HEK293 (cell line): ENCODE results near the gene HARS1.

Experiments used
- MEIS1 ChIP-seq: sonication (generic); formaldehyde crosslinking; IDR thresholded peaks from 2 replicates; pipeline ENCODE4 v1.8.1; 2022; ENCODE audit warnings: missing genetic modification reagents, mild to moderate bottlenecking, borderline replicate concordance
- TCF7L2 ChIP-seq: IDR thresholded peaks from 2 replicates; pipeline ENCODE4 v1.6.1; 2011; ENCODE audit warnings: low read depth, mild to moderate bottlenecking, inconsistent platforms, low read length, moderate library complexity, borderline replicate concordance
- ZBTB21 ChIP-seq: fragments of 450-650 bp; formaldehyde crosslinking; IDR thresholded peaks from 2 replicates; pipeline ENCODE4 v1.5.1; 2017; ENCODE audit warnings: missing biosample characterization, missing genetic modification characterization
- ZFP37 ChIP-seq: fragments of 450-650 bp; formaldehyde crosslinking; IDR thresholded peaks from 2 replicates; pipeline ENCODE4 v1.5.1; 2016; ENCODE audit warnings: missing biosample characterization, missing genetic modification characterization
- ZFP41 ChIP-seq: fragments of 450-650 bp; formaldehyde crosslinking; IDR thresholded peaks from 2 replicates; pipeline ENCODE4 v1.5.1; 2016; ENCODE audit warnings: missing biosample characterization, missing genetic modification characterization, borderline replicate concordance
- ZNF114 ChIP-seq: fragments of 450-650 bp; formaldehyde crosslinking; IDR thresholded peaks from 2 replicates; pipeline ENCODE4 v1.5.0; 2017; ENCODE audit warnings: missing biosample characterization, missing genetic modification characterization
- ZNF433 ChIP-seq: fragments of 450-650 bp; formaldehyde crosslinking; IDR thresholded peaks from 2 replicates; pipeline ENCODE4 v1.5.1; 2016; ENCODE audit warnings: missing biosample characterization, missing genetic modification characterization, low read depth
- TF ChIP-seq, protein P1 (sequence below): fragments of 450-650 bp; formaldehyde crosslinking; IDR thresholded peaks from 2 replicates; pipeline ENCODE4 v1.5.1; 2016; ENCODE audit warnings: missing biosample characterization, missing genetic modification characterization
- TF ChIP-seq, protein P2 (sequence below): IDR thresholded peaks from 2 replicates; pipeline ENCODE4 v1.6.1; 2011; ENCODE audit warnings: mild to moderate bottlenecking, low read depth, low read length, borderline replicate concordance
- TF ChIP-seq, protein P3 (sequence below): fragments of 450-650 bp; formaldehyde crosslinking; IDR thresholded peaks from 2 replicates; pipeline ENCODE4 v1.5.1; 2016; ENCODE audit warnings: missing biosample characterization, missing genetic modification characterization
- TF ChIP-seq, protein P4 (sequence below): fragments of 450-650 bp; formaldehyde crosslinking; IDR thresholded peaks from 2 replicates; pipeline ENCODE4 v1.5.1; 2016; ENCODE audit warnings: missing biosample characterization, missing genetic modification characterization

DNA sequence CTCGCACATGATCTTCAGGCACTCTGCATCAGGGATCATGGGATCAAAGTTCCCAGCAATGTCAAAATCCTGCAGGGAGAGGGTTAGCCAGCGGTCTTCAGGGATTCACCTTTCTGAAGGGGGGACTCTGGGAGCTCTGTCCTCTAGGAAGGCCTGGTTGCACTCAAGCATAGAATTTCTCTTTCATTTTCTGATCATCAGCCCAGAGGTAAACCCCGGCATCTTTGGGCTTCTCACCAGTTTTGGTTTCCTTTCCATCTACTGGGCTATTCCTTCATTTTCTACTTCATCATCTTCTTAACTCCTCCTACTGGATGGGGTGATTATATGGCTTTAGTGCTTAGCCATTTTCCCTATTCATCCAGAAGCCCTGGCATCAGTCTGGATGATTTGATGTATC, 13.2 kb downstream of the HARS1 start:
- TF ChIP-seq, protein P1, sequence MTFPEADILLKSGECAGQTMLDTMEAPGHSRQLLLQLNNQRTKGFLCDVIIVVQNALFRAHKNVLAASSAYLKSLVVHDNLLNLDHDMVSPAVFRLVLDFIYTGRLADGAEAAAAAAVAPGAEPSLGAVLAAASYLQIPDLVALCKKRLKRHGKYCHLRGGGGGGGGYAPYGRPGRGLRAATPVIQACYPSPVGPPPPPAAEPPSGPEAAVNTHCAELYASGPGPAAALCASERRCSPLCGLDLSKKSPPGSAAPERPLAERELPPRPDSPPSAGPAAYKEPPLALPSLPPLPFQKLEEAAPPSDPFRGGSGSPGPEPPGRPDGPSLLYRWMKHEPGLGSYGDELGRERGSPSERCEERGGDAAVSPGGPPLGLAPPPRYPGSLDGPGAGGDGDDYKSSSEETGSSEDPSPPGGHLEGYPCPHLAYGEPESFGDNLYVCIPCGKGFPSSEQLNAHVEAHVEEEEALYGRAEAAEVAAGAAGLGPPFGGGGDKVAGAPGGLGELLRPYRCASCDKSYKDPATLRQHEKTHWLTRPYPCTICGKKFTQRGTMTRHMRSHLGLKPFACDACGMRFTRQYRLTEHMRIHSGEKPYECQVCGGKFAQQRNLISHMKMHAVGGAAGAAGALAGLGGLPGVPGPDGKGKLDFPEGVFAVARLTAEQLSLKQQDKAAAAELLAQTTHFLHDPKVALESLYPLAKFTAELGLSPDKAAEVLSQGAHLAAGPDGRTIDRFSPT (tag by site-specific recombination): no peak
- TF ChIP-seq ZNF114 (tag by site-specific recombination): no peak
- TF ChIP-seq, protein P2, sequence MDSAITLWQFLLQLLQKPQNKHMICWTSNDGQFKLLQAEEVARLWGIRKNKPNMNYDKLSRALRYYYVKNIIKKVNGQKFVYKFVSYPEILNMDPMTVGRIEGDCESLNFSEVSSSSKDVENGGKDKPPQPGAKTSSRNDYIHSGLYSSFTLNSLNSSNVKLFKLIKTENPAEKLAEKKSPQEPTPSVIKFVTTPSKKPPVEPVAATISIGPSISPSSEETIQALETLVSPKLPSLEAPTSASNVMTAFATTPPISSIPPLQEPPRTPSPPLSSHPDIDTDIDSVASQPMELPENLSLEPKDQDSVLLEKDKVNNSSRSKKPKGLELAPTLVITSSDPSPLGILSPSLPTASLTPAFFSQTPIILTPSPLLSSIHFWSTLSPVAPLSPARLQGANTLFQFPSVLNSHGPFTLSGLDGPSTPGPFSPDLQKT: no peak
- TF ChIP-seq TCF7L2: no peak
- TF ChIP-seq, protein P3, sequence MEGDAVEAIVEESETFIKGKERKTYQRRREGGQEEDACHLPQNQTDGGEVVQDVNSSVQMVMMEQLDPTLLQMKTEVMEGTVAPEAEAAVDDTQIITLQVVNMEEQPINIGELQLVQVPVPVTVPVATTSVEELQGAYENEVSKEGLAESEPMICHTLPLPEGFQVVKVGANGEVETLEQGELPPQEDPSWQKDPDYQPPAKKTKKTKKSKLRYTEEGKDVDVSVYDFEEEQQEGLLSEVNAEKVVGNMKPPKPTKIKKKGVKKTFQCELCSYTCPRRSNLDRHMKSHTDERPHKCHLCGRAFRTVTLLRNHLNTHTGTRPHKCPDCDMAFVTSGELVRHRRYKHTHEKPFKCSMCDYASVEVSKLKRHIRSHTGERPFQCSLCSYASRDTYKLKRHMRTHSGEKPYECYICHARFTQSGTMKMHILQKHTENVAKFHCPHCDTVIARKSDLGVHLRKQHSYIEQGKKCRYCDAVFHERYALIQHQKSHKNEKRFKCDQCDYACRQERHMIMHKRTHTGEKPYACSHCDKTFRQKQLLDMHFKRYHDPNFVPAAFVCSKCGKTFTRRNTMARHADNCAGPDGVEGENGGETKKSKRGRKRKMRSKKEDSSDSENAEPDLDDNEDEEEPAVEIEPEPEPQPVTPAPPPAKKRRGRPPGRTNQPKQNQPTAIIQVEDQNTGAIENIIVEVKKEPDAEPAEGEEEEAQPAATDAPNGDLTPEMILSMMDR (tag by site-specific recombination): no peak
- no peak for TF ChIP-seq ZNF433 (tag by site-specific recombination)
- TF ChIP-seq, protein P4, sequence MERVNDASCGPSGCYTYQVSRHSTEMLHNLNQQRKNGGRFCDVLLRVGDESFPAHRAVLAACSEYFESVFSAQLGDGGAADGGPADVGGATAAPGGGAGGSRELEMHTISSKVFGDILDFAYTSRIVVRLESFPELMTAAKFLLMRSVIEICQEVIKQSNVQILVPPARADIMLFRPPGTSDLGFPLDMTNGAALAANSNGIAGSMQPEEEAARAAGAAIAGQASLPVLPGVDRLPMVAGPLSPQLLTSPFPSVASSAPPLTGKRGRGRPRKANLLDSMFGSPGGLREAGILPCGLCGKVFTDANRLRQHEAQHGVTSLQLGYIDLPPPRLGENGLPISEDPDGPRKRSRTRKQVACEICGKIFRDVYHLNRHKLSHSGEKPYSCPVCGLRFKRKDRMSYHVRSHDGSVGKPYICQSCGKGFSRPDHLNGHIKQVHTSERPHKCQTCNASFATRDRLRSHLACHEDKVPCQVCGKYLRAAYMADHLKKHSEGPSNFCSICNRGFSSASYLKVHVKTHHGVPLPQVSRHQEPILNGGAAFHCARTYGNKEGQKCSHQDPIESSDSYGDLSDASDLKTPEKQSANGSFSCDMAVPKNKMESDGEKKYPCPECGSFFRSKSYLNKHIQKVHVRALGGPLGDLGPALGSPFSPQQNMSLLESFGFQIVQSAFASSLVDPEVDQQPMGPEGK: no peak
- TF ChIP-seq ZFP37 (tag by site-specific recombination): no peak
- TF ChIP-seq ZBTB21: no peak
- no peak for TF ChIP-seq MEIS1
- TF ChIP-seq ZFP41: no peak
